ENCODE results near the gene KCNQ5. TPM values are rescaled to one million over a fixed set of nuclear protein-coding genes. Genes with fewer than 3 reads are reported as not detected.
"Not testable (repeated sequence)": the region's sequence is repeated elsewhere in the genome, so short reads cannot be mapped to it uniquely, and the experiment has no call there.

The KCNQ5 gene
- total and polyA plus RNA-seq, 4 donors, result 0.15 to 8.1 (median 2.4) TPM

DNA sequence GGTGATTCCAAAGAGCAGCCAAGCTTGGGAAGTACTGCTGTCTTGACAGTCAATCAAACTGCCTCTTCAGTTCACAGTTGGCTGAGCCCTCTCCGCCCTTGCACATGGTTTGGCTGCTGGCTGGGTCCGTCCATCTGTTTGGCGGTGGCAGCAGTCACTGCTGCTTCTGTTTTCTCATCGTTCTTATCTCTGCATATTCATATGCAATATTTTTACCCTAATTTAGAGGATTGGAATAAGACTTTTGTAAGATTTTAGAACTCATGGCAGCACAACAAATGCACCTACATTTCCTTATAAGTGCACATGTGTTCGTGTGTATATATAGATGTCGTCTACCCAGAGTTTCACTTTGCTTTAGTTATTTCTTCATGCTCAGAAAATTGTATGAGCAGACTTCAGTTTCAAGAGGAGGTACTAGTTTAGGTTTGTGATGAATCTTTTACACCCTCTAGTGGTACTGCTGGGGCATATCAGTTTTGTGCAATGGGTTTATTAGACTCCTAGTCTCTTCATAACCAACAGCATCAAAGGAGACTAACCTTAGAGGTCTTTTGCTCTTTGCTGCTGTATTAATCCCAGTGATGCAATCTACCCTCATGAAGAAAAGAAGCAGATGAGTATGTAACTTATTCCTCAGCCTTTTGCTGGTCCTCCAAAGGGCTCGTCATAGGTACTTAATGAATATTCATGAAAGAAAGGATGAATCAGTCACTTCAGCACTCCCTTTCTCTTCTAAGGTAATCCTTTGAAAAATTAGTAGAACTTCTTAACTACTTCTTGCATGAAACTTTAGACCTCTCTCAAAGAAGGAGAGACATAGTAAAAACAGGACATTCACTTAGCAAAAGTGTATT is 559.1 kb downstream of the KCNQ5 start:
- peak overlapping the region in 1 of 2 donors; percentile 52 for H3K4me3 ChIP-seq (ENCODE audit: low read length in 2 of 2)

DNA sequence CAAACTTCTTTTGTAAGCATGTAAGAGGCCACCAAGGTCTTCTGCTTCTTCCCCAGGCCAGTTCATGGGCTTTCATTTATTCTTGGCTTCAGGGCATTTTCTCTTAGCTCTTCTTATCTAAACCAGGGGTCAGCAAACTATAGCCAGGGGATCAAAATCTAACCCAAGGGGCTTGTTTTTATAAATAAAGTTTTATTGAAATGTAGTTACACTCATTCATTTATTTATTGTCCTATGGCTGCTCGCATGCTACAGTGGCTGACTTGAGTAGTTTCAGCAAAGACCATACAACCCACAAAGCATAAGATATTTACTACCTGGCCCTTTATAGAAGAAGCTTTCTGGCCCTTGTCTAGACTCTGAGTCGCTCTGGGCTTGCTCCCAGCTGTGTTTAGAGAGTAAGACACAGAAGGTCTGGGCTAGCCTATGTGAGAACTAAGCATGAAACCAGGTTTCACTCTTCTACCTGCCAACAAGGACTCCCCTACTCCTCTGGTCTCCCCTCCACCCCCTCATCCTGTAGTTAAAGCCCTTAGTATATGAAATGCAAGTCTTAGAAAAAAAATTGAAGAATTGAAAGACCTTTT is 560.2 kb downstream of the KCNQ5 start:
- 87 to 90% methylated on average over 2 of the region's 2 CpGs for WGBS, 2 donors
- Histone ChIP-seq H3K4me1 (ENCODE audit: control insufficient read depth in 1 of 2, insufficient read depth in 2 of 2, low read length in 2 of 2) (no peaks in the 10 kb centered on the region), H3K9me3 (ENCODE audit: control insufficient read depth, low read length) (no peaks in the 10 kb centered on the region), H3K27me3 (ENCODE audit: control insufficient read depth in 1 of 2, insufficient read depth in 2 of 2, low read length in 1 of 2) (no peaks in the 10 kb centered on the region), H3K27ac (ENCODE audit: low read depth in 1 of 2, low read length in 2 of 2) (no peak overlapping the region), H3K36me3 (ENCODE audit: control insufficient read depth in 1 of 2, insufficient read depth in 2 of 2, low read length in 1 of 2) (no peaks in the 10 kb centered on the region), H3K4me3 (ENCODE audit: low read length in 2 of 2) (no peak overlapping the region)
- no peak for ATAC-seq (ENCODE audit: low FRiP score)
- intact Hi-C loops (cut with DNase I), result loop anchor here (5.0 kb wide), 1 partner anchor 770 kb away; no protein-coding TSS in a partner anchor
- no peak for DNase-seq

More for the DNA sequence above, 559.1 kb downstream of the KCNQ5 start:
- DNase-seq (no peak), ATAC-seq (ENCODE audit: low FRiP score) (peak; percentile 81)
- 8 to 9% methylated on average over 7 of the region's 7 CpGs for WGBS, 2 donors
- Histone ChIP-seq H3K9me3 (ENCODE audit: control insufficient read depth, low read length) (no peaks in the 10 kb centered on the region), H3K27ac (ENCODE audit: low read depth in 1 of 2, low read length in 2 of 2) (no peak overlapping the region), H3K36me3 (ENCODE audit: control insufficient read depth in 1 of 2, insufficient read depth in 2 of 2, low read length in 1 of 2) (no peaks in the 10 kb centered on the region), H3K4me1 (ENCODE audit: control insufficient read depth in 1 of 2, insufficient read depth in 2 of 2, low read length in 2 of 2) (no peaks in the 10 kb centered on the region), H3K27me3 (ENCODE audit: control insufficient read depth in 1 of 2, insufficient read depth in 2 of 2, low read length in 1 of 2) (no peaks in the 10 kb centered on the region)
- intact Hi-C loops (cut with DNase I), result loop anchor here (5.0 kb wide), 1 partner anchor 769 kb away; no protein-coding TSS in a partner anchor

DNA sequence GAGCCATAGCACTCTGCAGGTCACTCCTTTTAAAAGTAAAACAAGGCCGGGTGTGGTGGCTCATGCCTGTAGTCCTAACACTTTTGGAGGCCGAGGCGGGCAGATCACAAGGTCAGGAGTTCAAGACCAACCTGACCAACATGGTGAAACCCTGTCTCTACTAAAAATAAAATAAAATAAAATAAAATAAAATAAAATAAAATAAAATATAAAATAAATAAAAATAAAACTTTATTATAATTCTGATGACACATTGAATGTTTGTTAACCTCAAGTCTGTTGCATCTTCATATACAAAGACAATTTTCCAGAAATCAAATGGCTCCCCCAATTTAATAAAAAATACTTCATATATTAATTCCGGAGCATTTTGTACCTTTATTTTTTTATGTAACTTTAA is 571.4 kb downstream of the KCNQ5 start:
- intact Hi-C loops (cut with DNase I); H3K9me3 ChIP-seq (ENCODE audit: control insufficient read depth, low read length); H3K27ac ChIP-seq (ENCODE audit: low read depth in 1 of 2, low read length in 2 of 2); H3K36me3 ChIP-seq (ENCODE audit: control insufficient read depth in 1 of 2, insufficient read depth in 2 of 2, low read length in 1 of 2); H3K4me1 ChIP-seq (ENCODE audit: control insufficient read depth in 1 of 2, insufficient read depth in 2 of 2, low read length in 2 of 2); ATAC-seq (ENCODE audit: low FRiP score); H3K27me3 ChIP-seq (ENCODE audit: control insufficient read depth in 1 of 2, insufficient read depth in 2 of 2, low read length in 1 of 2); DNase-seq; H3K4me3 ChIP-seq (ENCODE audit: low read length in 2 of 2): not testable (repeated sequence)
- WGBS, 2 donors, result 93 to 100% methylated on average over 4 of the region's 4 CpGs

DNA sequence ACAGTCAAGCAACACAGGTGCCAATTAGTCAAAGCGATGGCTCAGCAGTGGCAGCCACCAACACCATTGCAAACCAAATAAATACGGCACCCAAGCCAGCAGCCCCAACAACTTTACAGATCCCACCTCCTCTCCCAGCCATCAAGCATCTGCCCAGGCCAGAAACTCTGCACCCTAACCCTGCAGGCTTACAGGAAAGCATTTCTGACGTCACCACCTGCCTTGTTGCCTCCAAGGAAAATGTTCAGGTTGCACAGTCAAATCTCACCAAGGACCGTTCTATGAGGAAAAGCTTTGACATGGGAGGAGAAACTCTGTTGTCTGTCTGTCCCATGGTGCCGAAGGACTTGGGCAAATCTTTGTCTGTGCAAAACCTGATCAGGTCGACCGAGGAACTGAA is 572.9 kb downstream of the KCNQ5 start:
- ATAC-seq (ENCODE audit: low FRiP score), result no peak
- 94% methylated on average over 7 of the region's 7 CpGs for WGBS, 2 donors
- DNase-seq, result no peak
- H3K9me3 ChIP-seq (ENCODE audit: control insufficient read depth, low read length), result no peaks in the 10 kb centered on the region
- no peaks in the 10 kb centered on the region for H3K4me1 ChIP-seq (ENCODE audit: control insufficient read depth in 1 of 2, insufficient read depth in 2 of 2, low read length in 2 of 2)
- H3K27me3 ChIP-seq (ENCODE audit: control insufficient read depth in 1 of 2, insufficient read depth in 2 of 2, low read length in 1 of 2), result no peaks in the 10 kb centered on the region
- peaks cover 0 to 4% of the 10 kb centered on the region in 2 donors for H3K36me3 ChIP-seq (ENCODE audit: control insufficient read depth in 1 of 2, insufficient read depth in 2 of 2, low read length in 1 of 2)
- no peak overlapping the region for H3K27ac ChIP-seq (ENCODE audit: low read depth in 1 of 2, low read length in 2 of 2)
- intact Hi-C loops (cut with DNase I), result no loop called here
- H3K4me3 ChIP-seq (ENCODE audit: low read length in 2 of 2), result no peak overlapping the region

DNA sequence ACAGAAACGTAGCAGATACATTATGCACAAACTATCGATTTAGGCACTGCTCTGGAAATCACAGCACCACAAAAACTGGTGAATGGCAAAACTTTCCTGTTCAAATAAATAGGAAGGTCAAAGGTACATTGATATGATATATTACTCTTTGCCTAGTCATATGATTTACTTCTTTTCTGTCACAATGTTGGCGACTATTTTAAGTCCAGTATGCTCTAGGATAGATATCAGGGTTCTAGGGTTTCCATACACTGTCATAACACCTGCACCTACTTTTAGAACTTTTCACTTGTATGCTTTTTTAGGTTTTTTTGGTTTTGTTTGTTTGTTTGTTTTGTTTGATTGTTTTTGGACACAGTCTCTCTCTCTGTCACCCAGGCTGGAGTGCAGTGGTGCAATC is 578.4 kb downstream of the KCNQ5 start:
- Histone ChIP-seq H3K4me3 (ENCODE audit: low read length in 2 of 2) (no peak overlapping the region), H3K36me3 (ENCODE audit: control insufficient read depth in 1 of 2, insufficient read depth in 2 of 2, low read length in 1 of 2) (no peaks in the 10 kb centered on the region), H3K9me3 (ENCODE audit: control insufficient read depth, low read length) (no peaks in the 10 kb centered on the region), H3K27ac (ENCODE audit: low read depth in 1 of 2, low read length in 2 of 2) (no peak overlapping the region), H3K4me1 (ENCODE audit: control insufficient read depth in 1 of 2, insufficient read depth in 2 of 2, low read length in 2 of 2) (no peaks in the 10 kb centered on the region), H3K27me3 (ENCODE audit: control insufficient read depth in 1 of 2, insufficient read depth in 2 of 2, low read length in 1 of 2) (no peaks in the 10 kb centered on the region)
- WGBS, 2 donors, result 85 to 90% methylated on average over 3 of the region's 3 CpGs
- DNase-seq (no peak), ATAC-seq (ENCODE audit: low FRiP score) (no peak)
- intact Hi-C loops (cut with DNase I), result no loop called here

DNA sequence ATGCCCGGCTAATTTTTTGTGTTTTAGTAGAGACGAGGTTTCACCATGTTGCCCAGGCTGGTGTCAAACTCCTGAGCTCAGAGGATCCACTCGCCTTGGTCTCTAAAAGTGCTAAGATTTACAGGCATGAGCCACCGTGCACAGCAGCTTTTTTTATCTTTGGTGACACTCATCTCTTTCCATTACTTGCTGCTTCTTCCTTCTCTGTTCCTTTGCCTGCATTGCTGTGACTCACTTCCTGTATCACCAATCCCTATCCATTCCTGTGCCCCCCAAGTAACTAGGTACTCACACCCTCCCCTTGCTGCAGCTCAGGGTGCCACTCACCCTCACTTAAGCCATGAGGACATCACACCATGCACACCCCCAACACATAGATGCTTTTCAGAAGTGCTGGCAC is 578.9 kb downstream of the KCNQ5 start:
- WGBS, 2 donors, result 82 to 86% methylated on average over 4 of the region's 4 CpGs
- H3K36me3 ChIP-seq (ENCODE audit: control insufficient read depth in 1 of 2, insufficient read depth in 2 of 2, low read length in 1 of 2), result no peaks in the 10 kb centered on the region
- no peak for ATAC-seq (ENCODE audit: low FRiP score)

DNA sequence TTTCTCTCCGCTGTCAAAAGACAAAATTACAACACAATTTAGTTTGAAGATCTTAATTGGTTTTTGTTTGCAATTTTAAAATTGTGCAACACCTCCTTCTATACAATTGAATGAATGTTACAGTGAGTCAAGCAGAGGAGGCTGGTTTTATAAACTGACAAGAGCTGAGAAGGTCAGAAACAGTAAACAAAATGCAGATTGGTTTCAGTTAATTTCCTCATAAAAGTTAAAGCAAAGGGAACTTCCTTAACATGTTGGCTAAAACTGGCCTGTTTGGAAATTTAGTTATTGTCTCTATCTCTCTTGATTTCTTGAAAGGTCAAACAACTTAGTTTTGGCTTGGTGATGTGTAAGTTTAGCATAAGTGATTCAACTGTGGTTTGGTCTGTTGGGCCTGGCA is 581.2 kb downstream of the KCNQ5 start:
- no peak for ATAC-seq (ENCODE audit: low FRiP score)
- no peak overlapping the region for H3K27ac ChIP-seq (ENCODE audit: low read depth in 1 of 2, low read length in 2 of 2)
- 93 to 98% methylated on average over 1 of the region's 1 CpG for WGBS, 2 donors

More for the DNA sequence above, 578.9 kb downstream of the KCNQ5 start:
- Histone ChIP-seq H3K27me3 (ENCODE audit: control insufficient read depth in 1 of 2, insufficient read depth in 2 of 2, low read length in 1 of 2) (no peaks in the 10 kb centered on the region), H3K27ac (ENCODE audit: low read depth in 1 of 2, low read length in 2 of 2) (no peak overlapping the region), H3K9me3 (ENCODE audit: control insufficient read depth, low read length) (no peaks in the 10 kb centered on the region), H3K4me1 (ENCODE audit: control insufficient read depth in 1 of 2, insufficient read depth in 2 of 2, low read length in 2 of 2) (no peaks in the 10 kb centered on the region), H3K4me3 (ENCODE audit: low read length in 2 of 2) (no peak overlapping the region)
- intact Hi-C loops (cut with DNase I), result no loop called here
- DNase-seq, result no peak

DNA sequence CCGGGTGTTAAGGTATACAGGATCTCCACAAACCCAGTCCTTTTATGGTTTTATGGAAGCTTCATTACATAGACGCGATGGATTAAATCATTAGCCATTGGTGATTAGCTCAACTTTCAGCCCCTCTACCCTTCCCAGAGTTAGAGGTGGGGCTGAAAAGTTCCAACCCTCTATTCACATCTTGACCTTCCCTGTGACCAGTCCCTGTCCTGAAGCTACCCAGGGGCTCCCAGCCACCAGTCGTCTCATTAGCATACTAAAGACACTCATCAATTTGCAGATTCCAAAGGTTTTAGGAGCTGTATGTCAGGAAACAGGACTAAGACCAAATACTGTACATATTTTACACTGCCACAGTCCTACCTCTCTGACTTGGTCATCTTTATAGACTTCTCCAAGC is 582.4 kb downstream of the KCNQ5 start:
- DNase-seq, result no peak
- intact Hi-C loops (cut with DNase I), result no loop called here
- 79 to 80% methylated on average over 4 of the region's 4 CpGs for WGBS, 2 donors
- no peak overlapping the region for H3K4me3 ChIP-seq (ENCODE audit: low read length in 2 of 2)
- no peaks in the 10 kb centered on the region for H3K36me3 ChIP-seq (ENCODE audit: control insufficient read depth in 1 of 2, insufficient read depth in 2 of 2, low read length in 1 of 2)
- ATAC-seq (ENCODE audit: low FRiP score), result no peak
- H3K27me3 ChIP-seq (ENCODE audit: control insufficient read depth in 1 of 2, insufficient read depth in 2 of 2, low read length in 1 of 2), result no peaks in the 10 kb centered on the region
- H3K4me1 ChIP-seq (ENCODE audit: control insufficient read depth in 1 of 2, insufficient read depth in 2 of 2, low read length in 2 of 2), result no peaks in the 10 kb centered on the region
- no peaks in the 10 kb centered on the region for H3K9me3 ChIP-seq (ENCODE audit: control insufficient read depth, low read length)
- no peak overlapping the region for H3K27ac ChIP-seq (ENCODE audit: low read depth in 1 of 2, low read length in 2 of 2)

More for the DNA sequence above, 581.2 kb downstream of the KCNQ5 start:
- DNase-seq, result no peak
- Histone ChIP-seq H3K9me3 (ENCODE audit: control insufficient read depth, low read length) (no peaks in the 10 kb centered on the region), H3K36me3 (ENCODE audit: control insufficient read depth in 1 of 2, insufficient read depth in 2 of 2, low read length in 1 of 2) (no peaks in the 10 kb centered on the region), H3K4me3 (ENCODE audit: low read length in 2 of 2) (no peak overlapping the region), H3K27me3 (ENCODE audit: control insufficient read depth in 1 of 2, insufficient read depth in 2 of 2, low read length in 1 of 2) (no peaks in the 10 kb centered on the region), H3K4me1 (ENCODE audit: control insufficient read depth in 1 of 2, insufficient read depth in 2 of 2, low read length in 2 of 2) (no peaks in the 10 kb centered on the region)
- intact Hi-C loops (cut with DNase I), result no loop called here

Data from aorta (tissue), 5 donors.